Measurements from ENCODE around the gene NXPH2. TPM values are rescaled to one million over a fixed set of nuclear protein-coding genes. Genes with fewer than 3 reads are reported as not detected.

Gene NXPH2
- not detected in 2 replicates for total RNA-seq

DNA sequence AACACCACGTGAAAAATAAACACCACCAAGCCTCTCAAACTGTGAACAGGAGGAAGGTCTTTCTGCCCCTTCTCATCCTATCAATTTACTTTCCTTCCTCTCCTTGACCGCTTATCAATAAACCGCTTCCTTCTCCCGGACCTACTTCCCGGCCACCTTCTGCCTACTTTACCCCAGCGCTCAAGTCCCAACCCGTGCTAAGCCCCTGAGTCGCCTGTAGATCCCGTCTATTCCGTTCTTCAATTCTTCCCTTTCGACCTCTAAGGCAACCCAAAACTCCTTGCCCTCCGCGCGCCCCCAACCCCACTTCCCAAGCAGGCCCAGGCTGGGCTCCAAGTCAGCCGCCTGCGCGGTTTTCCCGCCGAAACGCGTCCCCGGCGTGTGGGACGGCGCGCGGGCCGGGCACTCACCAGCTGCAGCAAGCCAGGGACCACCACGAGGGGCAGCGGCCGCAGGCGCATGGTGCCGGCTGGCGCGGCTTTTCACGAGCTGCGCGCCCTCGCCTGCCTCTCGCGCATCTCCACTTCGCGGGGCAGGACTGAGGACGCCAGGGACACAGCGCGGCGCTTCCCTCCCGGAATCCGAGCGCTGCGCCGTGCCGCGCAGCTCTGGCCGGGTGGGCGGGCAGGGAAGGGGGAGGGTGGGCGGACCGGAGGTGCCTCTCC is at the start of gene NXPH2:
NXPH2 (minus strand) TSS at position 610 of the 665 bp plus-strand sequence; CDS start at position 461, 149 bp downstream.

